HG03442 (cell line): ENCODE results near the gene CALCR.

Source experiments
- ATAC-seq: cut with Tn5 transposase; IDR thresholded peaks from one replicate; pipeline ENCODE4 v1.9.1; 2021; ENCODE audit warnings: mild to moderate bottlenecking, moderate library complexity; ENCODE audit not compliant: unreplicated experiment

The CALCR gene

GRCh38 chr7:93461350-93461749, 113.2 kb downstream of the CALCR start:
- no peak for ATAC-seq

- ATAC-seq: no peak
Observed at GRCh38 chr7:93453262-93453661, 121.3 kb downstream of the CALCR start.

- ATAC-seq: no peak
Observed at GRCh38 chr7:93448176-93448575, 126.3 kb downstream of the CALCR start.

- ATAC-seq: no peak
Observed at GRCh38 chr7:93447509-93447908, 127.0 kb downstream of the CALCR start.

GRCh38 chr7:93442478-93443224, 131.9 kb downstream of the CALCR start:
- ATAC-seq: peak; percentile 72

- no peak for ATAC-seq
Observed at GRCh38 chr7:93435791-93436190, 138.7 kb downstream of the CALCR start.

GRCh38 chr7:93432130-93432529, 142.4 kb downstream of the CALCR start:
- ATAC-seq: no peak

GRCh38 chr7:93430917-93431588, 143.5 kb downstream of the CALCR start:
- no peak for ATAC-seq

- no peak for ATAC-seq
Observed at GRCh38 chr7:93429563-93429962, 145.0 kb downstream of the CALCR start.

- ATAC-seq: no peak
Observed at GRCh38 chr7:93427107-93427506, 147.4 kb downstream of the CALCR start.

- ATAC-seq: no peak
Observed at GRCh38 chr7:93426155-93426696, 148.3 kb downstream of the CALCR start.

- no peak for ATAC-seq
Observed at GRCh38 chr7:93414574-93414973, 159.9 kb downstream of the CALCR start.

GRCh38 chr7:93409324-93409723, 165.2 kb downstream of the CALCR start:
- no peak for ATAC-seq

- ATAC-seq: no peak
Observed at GRCh38 chr7:93407239-93407638, 167.3 kb downstream of the CALCR start.

GRCh38 chr7:93402944-93403343, 171.6 kb downstream of the CALCR start:
- ATAC-seq: no peak

- ATAC-seq: no peak
Observed at GRCh38 chr7:93399642-93400041, 174.9 kb downstream of the CALCR start.

GRCh38 chr7:93392984-93393383, 181.5 kb downstream of the CALCR start:
- ATAC-seq: no peak

GRCh38 chr7:93390660-93391059, 183.9 kb downstream of the CALCR start:
- ATAC-seq: no peak

GRCh38 chr7:93382362-93382761, 192.2 kb downstream of the CALCR start:
- ATAC-seq: no peak

GRCh38 chr7:93378131-93378760, 196.3 kb downstream of the CALCR start:
- peak; percentile 41 for ATAC-seq

GRCh38 chr7:93375603-93376002, 198.9 kb downstream of the CALCR start:
- no peak for ATAC-seq
